ENCODE results near the gene AP3S2.

DNA sequence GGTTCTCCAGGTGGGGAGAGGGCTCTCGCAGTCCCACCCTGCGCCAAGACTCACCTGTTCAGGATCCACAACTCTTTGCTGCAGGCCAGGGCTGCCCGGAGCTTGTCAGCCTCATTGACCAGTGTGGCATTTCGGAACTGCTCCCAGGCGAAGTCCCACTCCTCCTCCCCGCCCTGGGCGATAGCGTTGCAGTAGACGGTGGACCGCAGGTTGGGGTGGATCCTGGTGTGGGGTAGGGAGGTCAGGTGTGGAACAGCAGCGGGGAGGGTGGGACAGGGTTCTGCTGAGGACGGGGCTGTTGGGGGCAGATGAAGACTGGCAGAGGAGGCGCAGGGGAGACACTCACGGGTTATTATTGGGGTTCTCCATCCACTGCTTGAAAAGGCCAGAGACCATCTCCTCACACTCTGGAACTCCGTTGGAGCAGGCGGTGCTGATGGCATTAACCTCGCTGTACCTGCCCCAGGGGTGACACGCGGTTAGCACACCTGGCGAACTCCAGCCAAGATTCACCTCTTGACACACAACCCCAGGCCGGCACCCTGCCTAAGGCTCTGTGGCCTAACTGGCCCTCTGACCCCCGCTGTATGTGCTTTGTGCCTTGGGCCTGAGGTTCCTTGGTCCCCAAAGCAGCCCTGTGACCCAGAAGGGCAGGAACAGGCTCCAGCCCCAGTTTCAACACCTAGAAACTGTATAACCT lies 101.5 kb downstream of the AP3S2 start:
- TF ChIP-seq POLR2A (IDR thresholded peaks at IDR 0.05) (no peak), EP300 (IDR thresholded peaks at IDR 0.05) (no peak)
- TF ChIP-seq, protein P1, sequence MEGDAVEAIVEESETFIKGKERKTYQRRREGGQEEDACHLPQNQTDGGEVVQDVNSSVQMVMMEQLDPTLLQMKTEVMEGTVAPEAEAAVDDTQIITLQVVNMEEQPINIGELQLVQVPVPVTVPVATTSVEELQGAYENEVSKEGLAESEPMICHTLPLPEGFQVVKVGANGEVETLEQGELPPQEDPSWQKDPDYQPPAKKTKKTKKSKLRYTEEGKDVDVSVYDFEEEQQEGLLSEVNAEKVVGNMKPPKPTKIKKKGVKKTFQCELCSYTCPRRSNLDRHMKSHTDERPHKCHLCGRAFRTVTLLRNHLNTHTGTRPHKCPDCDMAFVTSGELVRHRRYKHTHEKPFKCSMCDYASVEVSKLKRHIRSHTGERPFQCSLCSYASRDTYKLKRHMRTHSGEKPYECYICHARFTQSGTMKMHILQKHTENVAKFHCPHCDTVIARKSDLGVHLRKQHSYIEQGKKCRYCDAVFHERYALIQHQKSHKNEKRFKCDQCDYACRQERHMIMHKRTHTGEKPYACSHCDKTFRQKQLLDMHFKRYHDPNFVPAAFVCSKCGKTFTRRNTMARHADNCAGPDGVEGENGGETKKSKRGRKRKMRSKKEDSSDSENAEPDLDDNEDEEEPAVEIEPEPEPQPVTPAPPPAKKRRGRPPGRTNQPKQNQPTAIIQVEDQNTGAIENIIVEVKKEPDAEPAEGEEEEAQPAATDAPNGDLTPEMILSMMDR (IDR thresholded peaks at IDR 0.05), result no peak
